HG02973 (cell line): ENCODE results near the gene LCK.

Experiments
- ATAC-seq: cut with Tn5 transposase; IDR thresholded peaks from one replicate; pipeline ENCODE4 v1.9.1; 2021; ENCODE audit warnings: moderate library complexity; ENCODE audit not compliant: unreplicated experiment

The LCK gene

GRCh38 chr1:32250893-32251716, at the start of gene LCK:
Gene LCK, plus strand, starts transcription at chr1:32251265. Its CDS starts 23,065 bp downstream, at chr1:32274330.
- ATAC-seq: no peak

- ATAC-seq: no peak
These were observed 46.1 kb upstream of the LCK start for GRCh38 chr1:32204943-32205361.

GRCh38 chr1:32205401-32206370, 45.4 kb upstream of the LCK start, which contains the start of gene IQCC:
Gene IQCC, plus strand, starts transcription at chr1:32205671. Its CDS starts 11 bp downstream, at chr1:32205682.
- peak; percentile 45 for ATAC-seq

GRCh38 chr1:32208469-32208868, 42.6 kb upstream of the LCK start:
- ATAC-seq: no peak

- no peak for ATAC-seq
These were observed 42.2 kb upstream of the LCK start, which contains the start of gene DCDC2B for GRCh38 chr1:32208891-32209328. Gene DCDC2B, plus strand, starts transcription at chr1:32209089. Its CDS starts 5 bp downstream, at chr1:32209094.

GRCh38 chr1:32215629-32216480, 35.2 kb upstream of the LCK start:
- ATAC-seq: no peak

GRCh38 chr1:32216566-32216965, 34.5 kb upstream of the LCK start:
- no peak for ATAC-seq

- ATAC-seq: no peak
These were observed 32.0 kb upstream of the LCK start for GRCh38 chr1:32219022-32219421.

- ATAC-seq: no peak
These were observed 30.1 kb upstream of the LCK start for GRCh38 chr1:32220746-32221580.

GRCh38 chr1:32221581-32221979, 29.5 kb upstream of the LCK start:
- no peak for ATAC-seq

- peak; percentile 87 for ATAC-seq
These were observed 28.9 kb upstream of the LCK start, which contains the start of the genes EIF3I and TMEM234 for GRCh38 chr1:32221980-32222755. Gene EIF3I, plus strand, starts transcription at chr1:32222407. Its CDS starts 35 bp downstream, at chr1:32222442. Gene TMEM234, minus strand, starts transcription at chr1:32222353. Its CDS starts 31 bp downstream, at chr1:32222322.

GRCh38 chr1:32223683-32224082, 27.4 kb upstream of the LCK start:
- ATAC-seq: no peak

GRCh38 chr1:32224285-32224684, 26.8 kb upstream of the LCK start:
- no peak for ATAC-seq

GRCh38 chr1:32228771-32229170, 22.3 kb upstream of the LCK start:
- ATAC-seq: no peak

GRCh38 chr1:32231843-32232432, 19.1 kb upstream of the LCK start:
- no peak for ATAC-seq

- no peak for ATAC-seq
These were observed 18.3 kb upstream of the LCK start for GRCh38 chr1:32232558-32233304.

GRCh38 chr1:32234792-32235191, 16.3 kb upstream of the LCK start:
- ATAC-seq: no peak
